ENCODE results near the gene EPS8L2. TPM values are rescaled to one million over a fixed set of nuclear protein-coding genes. Genes with fewer than 3 reads are reported as not detected.
A peak's percentile ranks its signal among the peaks of the same experiment; 100 is the strongest.

Gene EPS8L2
- total and polyA plus RNA-seq, 2 of the 8 experiments (the other 6 are each of a cell fraction or from before 2014, with no cell fraction given) = 38.5 to 57.0 TPM

DNA sequence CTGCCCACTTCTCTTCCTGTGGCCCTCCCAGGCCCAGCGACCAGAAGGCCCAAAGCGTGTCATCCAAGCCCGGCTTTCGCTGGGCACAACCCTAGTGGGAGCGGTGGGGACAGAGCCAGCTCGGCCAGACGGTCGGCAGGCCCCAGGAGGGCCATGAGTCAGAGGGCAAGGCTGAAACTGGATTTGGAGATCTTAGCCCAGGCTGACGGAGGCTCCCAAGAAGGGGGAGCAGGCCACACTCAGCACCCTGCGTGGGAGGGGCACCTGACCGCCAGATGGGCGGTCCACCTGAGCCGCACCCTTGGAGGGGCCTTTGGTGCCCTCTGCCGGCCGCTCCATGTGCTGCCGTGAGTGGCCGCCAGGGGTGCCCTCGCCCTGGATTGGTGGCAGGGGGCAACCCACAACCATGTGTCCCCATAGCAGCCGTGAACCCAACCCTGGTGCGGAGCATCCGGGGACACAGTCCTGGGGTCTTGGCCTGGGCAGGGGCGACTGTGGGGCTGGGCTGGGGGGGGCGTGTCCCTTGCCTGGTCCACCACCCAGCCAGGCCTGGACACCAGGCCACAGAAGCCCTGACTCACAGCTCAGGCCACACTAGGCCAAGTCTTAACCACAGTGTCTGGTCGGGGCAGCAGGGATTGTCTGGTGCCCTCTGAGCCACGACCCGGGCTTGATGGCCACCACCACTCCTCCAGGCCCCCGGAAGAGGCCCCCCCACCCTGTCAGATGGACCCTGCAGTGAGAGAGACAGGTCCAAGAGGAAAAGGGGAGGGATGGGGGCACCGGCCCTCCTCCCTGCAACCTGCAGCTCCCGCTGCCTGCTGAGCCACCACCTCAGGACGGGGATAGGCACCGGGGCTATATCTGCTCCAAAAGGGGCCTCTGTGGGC, 22.1 kb downstream of the EPS8L2 start (continued):
- TF ChIP-seq CBX8 (IDR thresholded peaks at IDR 0.05; ENCODE audit: borderline replicate concordance, low read depth, low read length) = no peak
- peak; percentile 72; the same call in 1 of the 2 replicates for TF ChIP-seq EGR1 (IDR thresholded peaks at IDR 0.05; ENCODE audit: borderline replicate concordance, low read depth, low read length)
- TF ChIP-seq CHD1 (IDR thresholded peaks at IDR 0.05; ENCODE audit: low read depth, low read length) = no peak
- 0 out of 2 replicates have a peak, but pooled peaks have one; percentile 28 for TF ChIP-seq SP4 (IDR thresholded peaks at IDR 0.05; ENCODE audit: low read length)
- TF ChIP-seq, protein P1, sequence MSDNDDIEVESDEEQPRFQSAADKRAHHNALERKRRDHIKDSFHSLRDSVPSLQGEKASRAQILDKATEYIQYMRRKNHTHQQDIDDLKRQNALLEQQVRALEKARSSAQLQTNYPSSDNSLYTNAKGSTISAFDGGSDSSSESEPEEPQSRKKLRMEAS (IDR thresholded peaks at IDR 0.05) = peak; percentile 86
- TF ChIP-seq YY1 (IDR thresholded peaks at IDR 0.05; ENCODE audit: low read depth, low read length) = peak; percentile 39; the same call in 1 of the 2 replicates
- peak; percentile 54; the same call in 1 of the 2 replicates for TF ChIP-seq JUND (IDR thresholded peaks at IDR 0.05; ENCODE audit: low read length)
- TF ChIP-seq GABPA (IDR thresholded peaks at IDR 0.05; ENCODE audit: borderline replicate concordance, insufficient read depth, low read length) = 0 out of 2 replicates have a peak, but pooled peaks have one; percentile 61
- TF ChIP-seq JUN (IDR thresholded peaks at IDR 0.05; ENCODE audit: low read depth, low read length) = no peak
- TF ChIP-seq CREB1 (IDR thresholded peaks at IDR 0.05) = peak; percentile 25; the same call in 1 of the 2 replicates
- TF ChIP-seq RAD21 (IDR thresholded peaks at IDR 0.05 in 1 of 2, conservative IDR thresholded peaks at IDR 0.05 in 1 of 2; ENCODE audit: low read depth in 2 of 2, low read length in 2 of 2) = peak; percentile 82 to 92
- TF ChIP-seq CTCF (IDR thresholded peaks at IDR 0.05; ENCODE audit: control extremely low read depth in 1 of 3, insufficient read depth in 1 of 3, low read depth in 1 of 3, low read length in 3 of 3) = peak in 2 of 3 experiments; percentile 98 to 100; a peak in 3 of 4 replicates
- peak; percentile 65 for TF ChIP-seq ATF3 (IDR thresholded peaks at IDR 0.05; ENCODE audit: insufficient read depth, low read depth, low read length)
- TF ChIP-seq TCF12 (IDR thresholded peaks at IDR 0.05; ENCODE audit: low read depth, low read length) = 0 out of 2 replicates have a peak, but pooled peaks have one; percentile 31

Measured in H1 (cell line).